Stimulated activated CD8-positive, alpha-beta memory T cell treated with anti-CD3 and anti-CD28 coated beads, Interleukin-4, amount 100 ng/mL, for 1 hour (primary cell): ENCODE data around the gene CUL4A.
"Not testable (repeated sequence)": the region's sequence is repeated elsewhere in the genome, so short reads cannot be mapped to it uniquely, and the experiment has no call there.

Experiments used
- DNase-seq, 2 donors: peaks; one replicate each; pipeline ENCODE4 v3.0.0-alpha.2; 2020; ENCODE audit warnings: low read depth in 2 of 2, low spot score in 1 of 2

The CUL4A gene

DNA sequence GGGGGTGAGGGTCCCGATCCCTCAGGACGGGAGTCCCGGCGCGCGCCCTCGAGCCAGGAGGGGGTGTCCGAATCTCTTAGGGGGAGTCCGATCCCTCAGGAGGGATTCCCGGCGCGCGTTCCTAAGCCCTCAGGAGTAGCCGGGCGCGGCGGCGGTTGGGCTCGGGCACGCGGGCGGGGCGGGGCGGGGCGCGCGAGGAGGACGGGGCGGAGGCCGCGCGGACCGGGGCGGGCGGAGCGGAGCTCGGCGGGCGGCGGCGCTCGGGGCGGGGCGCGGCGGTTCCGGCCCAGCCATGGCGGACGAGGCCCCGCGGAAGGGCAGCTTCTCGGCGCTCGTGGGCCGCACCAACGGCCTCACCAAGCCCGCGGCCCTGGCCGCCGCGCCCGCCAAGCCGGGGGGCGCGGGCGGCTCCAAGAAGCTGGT is at the start of gene CUL4A:
Gene CUL4A (plus strand): TSS at position 278 of the 423 bp plus-strand sequence. CDS start 15 bp downstream, at position 293.
- peak in 1 of 2 donors; percentile 39 for DNase-seq

DNA sequence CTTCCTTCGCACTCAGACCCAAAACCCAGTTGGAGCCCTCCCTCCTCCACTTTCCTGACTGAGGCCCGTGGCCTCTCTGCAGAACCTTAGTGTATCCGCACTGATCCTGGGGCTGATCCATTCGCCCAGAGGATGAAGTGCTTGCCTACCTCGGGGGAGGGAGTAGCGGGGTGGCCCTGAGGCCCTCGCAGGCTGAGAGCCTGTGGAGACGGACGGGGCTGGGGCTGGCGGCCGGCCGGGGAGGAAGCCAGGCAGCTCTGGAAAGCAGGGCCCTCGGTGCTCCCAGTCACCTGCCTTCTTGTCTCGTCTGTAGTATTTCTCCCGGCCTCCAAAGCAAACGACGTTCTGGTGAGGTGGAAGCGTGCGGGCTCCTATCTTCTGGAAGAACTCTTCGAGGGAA is 49.7 kb upstream of the CUL4A start:
- DNase-seq, result no peak

DNA sequence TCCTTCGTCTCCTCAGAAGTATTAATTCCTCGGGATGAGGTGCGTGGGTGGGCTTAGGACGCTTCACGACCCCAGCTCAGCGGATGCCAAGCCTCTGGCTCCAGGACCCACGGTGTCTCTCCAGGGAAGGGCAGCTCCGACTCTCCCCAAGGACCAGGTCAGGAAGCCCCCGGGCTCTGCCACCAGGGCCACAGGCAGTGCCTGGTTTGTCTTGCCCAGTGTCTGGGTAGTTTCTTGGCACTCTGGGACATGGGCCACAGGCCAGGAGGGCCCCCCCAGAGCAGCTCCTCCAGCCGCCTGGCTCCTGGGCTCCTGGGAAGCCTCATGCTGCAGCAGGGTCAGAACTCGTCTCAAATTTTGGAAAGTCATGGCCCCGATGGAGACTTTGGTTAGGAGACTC is 48.4 kb upstream of the CUL4A start:
- DNase-seq, result no peak

DNA sequence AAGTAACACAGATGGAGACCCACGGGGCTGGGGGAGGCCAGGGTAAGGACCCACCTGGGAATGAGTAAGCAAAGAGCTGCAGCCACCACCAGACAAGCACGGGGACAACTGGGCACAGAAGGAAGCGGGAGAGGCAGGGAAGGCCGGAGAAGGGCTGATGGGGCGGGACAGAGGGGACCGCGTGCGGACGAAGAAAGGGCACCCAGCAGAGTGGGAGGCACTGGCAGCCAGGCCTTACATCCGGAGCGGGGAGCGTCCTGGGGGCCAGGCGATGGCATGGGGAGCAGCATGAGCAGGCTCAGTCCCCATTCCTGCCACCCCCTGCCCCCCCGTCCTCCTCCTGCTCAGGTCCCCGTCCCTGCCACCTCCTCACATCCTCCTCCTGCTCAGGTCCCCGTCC is 48.0 kb upstream of the CUL4A start:
- DNase-seq, result no peak

DNA sequence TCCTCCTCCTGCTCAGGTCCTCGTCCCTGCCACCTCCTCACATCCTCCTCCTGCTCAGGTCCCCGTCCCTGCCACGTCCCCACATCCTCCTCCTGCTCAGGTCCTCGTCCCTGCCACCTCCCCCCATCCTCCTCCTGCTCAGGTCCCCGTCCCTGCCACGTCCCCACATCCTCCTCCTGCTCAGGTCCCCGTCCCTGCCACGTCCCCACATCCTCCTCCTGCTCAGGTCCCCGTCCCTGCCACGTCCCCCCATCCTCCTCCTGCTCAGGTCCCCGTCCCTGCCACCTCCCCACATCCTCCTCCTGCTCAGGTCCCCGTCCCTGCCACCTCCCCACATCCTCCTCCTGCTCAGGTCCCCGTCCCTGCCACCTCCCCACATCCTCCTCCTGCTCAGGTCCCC is 47.4 kb upstream of the CUL4A start:
- not testable (repeated sequence) for DNase-seq

DNA sequence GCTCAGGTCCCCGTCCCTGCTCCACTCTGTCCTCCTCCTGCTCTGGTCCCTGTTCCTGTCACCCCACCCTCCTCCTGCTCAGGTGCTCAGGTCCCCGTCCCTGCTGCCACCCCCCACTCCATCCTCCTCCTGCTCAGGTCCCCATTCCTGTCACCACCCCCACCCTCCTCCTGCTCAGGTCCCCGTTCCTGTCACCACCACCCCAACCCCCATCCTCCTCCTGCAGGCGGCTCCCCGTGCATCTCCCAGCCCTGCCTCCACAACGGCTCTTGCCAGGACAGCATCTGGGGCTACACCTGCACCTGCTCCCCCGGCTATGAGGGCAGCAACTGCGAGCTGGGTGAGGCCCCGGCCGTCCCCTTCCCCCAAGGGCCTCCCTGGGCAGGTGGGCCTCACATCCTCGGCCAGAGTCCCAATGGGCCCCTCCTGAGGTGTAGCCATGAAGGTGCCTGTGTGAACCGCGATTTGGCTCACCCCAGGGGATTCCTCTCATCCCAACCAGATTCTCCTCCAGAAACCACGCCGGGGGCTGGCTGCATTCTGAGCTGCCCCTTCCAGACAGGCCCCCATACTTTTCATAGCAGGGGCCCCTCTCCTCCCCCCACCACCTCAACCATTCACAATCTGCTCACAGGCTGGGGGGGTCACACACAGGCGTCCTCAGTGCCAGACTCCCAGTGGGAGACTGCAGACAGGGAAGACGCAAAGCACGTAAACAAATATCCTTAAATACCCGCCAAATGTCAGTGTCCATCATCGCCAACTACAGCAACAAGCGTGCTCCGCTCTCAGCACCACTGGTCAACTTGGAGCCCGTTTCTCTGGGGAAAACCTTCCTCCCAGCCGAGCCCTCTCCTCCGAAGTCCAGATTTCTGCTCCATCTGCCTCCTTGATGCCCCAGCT is 46.4 kb upstream of the CUL4A start:
- no peak for DNase-seq

DNA sequence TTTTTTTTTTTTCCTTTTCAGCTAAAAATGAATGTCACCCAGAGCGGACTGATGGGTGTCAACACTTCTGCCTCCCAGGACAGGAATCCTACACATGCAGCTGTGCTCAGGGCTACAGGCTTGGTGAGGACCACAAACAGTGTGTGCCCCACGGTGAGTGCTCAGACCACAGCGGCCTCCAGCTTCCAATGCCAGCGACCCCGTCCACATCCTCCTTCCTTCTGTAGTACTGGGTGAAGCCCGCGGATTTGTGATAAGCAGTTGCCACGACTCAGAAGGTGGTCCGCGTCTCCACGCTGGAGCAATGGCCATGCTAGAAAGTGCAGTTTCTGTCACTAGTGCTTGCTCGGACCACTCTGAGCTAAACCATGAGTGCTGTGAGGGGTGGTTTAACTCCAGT is 44.9 kb upstream of the CUL4A start:
- DNase-seq, result no peak

DNA sequence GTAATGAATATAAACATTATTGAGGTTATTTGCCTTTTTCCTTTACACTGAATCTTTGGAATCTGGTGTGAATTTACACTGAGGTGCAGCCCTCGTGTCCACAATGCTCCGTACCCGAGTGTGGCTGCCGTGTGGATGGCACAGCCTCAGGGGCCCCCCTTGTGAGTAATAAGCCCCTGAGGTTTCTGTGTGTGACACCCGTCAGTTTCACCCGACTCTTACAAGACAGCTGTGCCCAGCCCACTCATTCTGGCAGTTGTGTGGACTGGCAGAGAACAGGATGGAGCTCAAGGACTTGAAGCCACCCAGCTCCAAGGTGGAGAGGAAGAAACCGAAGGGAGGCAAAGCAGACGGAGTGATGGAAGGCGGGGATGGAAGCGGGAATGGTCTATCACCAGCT is 43.1 kb upstream of the CUL4A start:
- DNase-seq, result no peak

DNA sequence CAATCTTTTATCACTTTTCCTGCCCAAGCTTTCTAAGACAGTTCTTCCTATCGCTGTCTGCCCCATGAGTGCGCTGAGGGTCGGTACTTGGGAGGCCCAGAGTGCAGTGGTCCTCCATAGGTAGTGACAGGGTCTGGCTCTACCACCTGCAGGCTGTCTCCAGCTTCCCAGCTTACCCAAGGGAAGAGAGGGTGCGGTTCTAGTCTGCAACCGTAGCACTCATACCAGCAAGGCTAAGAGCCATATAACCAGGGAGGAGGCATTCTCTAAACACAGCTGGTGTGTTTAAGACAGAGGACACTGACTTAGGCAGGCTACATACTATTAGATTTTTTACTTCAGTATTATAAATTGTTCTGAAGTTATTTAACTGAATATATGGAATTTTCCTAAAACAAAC is 42.7 kb upstream of the CUL4A start:
- no peak for DNase-seq

DNA sequence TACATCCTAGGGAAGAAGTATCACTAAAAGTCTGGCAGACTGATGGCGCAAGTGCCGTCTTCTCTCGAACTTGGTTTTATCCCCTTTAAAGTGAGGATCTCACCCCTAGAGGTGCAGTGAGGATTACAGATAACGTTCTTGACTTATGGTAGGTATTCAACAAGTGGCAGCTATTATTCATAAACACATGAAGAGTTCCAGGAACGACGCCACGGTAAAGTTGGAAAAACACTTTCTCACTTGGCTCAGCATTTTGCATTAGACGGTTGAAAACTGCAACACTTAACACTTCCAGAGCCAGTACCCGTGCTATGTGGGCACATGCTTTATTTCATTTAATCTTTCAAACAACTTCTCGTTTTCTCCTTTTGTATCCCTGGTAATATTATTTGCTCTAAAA is 42.3 kb upstream of the CUL4A start:
- no peak for DNase-seq

DNA sequence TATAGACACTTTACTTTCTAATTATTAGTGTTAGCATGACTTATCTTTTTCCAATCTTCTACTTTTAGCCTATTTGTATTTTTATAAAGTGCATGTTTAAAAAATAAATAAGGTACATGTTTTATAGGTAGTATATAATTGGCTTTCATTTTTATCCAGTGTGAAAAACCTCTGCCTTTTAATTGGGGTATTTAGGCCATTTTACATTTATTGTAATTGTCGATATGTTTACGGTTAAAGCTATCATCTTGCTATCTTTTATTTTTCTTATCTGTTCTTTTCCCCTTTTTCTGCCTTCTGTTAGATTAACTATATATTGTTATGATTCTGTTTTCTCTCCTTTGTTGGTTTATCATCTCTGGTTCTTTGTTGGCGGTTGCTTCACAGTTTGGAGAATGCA is 41.8 kb upstream of the CUL4A start:
- DNase-seq, result no peak

DNA sequence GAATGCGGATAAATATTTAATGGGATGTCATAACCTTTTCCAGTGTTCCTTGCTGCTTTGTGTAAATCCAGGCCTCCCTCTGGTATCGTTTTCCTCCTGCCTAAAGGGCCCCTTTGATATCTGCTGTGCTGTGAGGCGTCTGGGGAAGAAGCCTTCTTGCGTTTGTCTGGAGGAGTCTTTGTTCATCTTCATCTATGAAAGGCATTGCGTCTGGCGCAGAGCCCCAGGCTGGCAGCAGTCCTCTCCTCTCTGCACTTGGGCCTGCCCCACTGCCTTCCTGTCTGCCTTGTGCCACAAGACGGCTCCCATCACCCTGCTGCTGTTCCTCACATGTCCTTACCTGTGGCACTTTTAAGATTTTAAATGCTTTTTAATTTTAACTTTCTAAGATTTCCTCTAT is 41.2 kb upstream of the CUL4A start:
- no peak for DNase-seq

DNA sequence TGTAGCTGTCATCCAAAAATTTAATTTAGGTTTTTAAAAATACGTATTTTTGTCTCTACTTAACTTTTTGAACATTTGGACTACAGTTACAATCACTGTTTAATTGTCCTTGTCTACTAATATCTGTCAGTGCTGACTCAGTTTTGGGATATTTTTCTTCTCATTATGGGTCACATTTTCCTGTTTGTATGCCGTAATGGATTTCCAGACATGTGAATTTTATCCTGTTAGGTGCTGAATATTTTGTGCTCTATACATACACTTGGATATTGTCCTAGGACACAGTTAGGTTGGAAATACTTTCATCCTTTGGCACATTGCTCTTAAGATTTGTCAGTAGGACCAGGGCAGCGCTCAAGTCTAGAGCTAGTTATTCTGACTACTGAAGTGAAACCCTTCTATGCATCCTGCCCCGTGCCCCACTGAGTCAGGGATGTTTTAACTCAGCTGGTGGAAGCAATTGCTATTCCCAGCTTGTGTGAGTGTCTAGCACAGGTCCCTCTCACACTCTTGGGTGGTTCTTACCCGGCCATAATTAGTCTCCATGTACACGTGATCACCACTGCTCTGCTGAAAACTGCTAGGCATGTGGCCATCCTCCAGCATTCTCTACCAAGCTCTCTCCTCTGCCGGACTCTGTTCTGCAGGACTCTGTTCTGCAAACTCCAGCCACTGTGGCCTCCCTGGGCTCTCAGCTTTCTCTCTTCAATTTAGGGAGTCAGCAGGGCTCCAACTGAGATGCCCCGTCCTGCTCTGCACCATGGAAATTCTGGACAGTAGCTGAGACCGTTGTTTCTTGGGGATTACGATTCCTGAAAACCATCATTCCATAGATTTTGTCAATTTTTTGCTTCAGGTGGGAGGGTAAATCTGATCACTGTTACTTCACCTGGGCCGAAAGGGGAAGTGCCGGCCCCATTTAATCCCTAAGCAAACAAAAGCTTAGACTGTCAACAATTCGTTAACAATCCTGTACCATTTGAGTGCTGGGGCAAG is 39.8 kb upstream of the CUL4A start:
- DNase-seq, result no peak

DNA sequence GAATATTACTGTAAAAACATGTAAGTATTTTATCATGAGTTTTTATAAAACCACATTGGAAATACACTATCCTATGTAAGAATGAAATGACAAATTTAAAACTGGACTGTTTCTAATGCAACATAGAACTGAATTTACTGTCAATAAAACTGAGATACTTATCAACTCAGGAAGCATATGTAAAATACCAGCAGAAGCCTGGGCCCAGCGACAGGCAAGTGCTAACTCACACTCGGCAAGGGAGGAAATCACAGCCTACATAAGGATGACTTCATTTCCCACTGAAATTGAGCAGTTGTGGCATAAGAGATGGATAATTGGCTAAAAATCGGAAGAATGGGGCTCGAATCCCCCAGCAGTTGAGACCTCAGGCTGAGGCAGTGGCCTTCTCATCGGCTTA is 38.9 kb upstream of the CUL4A start:
- no peak for DNase-seq

DNA sequence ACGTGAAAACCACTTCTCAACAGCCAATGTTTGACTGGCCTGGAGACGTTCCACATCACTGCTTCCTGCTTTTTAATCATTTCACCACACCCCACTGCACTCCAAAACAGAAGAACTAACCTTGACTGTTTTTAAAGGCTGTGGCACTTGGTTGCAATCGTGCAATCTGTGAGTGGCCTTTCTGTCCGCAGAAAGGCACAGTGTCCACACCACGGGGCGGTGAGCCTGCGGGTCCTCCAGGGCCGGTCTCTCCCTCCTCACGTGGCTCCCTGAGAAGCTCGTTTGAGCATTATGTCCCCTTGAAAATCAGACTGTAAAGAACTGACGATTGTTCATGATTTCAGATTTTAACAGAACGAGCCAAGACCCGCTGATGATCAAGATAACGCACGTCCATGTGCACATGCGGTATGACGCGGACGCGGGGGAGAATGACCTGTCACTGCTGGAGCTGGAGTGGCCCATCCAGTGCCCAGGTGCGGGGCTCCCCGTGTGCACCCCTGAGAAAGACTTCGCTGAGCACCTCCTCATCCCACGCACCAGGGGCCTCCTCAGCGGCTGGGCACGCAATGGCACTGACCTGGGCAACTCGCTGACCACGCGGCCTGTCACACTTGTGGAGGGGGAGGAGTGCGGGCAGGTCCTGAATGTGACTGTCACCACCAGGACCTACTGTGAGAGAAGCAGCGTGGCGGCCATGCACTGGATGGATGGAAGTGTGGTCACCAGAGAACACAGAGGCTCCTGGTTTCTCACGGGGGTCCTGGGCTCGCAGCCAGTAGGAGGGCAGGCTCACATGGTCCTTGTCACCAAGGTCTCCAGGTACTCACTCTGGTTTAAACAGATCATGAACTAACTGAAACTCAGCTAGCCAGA is 37.9 kb upstream of the CUL4A start:
- no peak for DNase-seq

DNA sequence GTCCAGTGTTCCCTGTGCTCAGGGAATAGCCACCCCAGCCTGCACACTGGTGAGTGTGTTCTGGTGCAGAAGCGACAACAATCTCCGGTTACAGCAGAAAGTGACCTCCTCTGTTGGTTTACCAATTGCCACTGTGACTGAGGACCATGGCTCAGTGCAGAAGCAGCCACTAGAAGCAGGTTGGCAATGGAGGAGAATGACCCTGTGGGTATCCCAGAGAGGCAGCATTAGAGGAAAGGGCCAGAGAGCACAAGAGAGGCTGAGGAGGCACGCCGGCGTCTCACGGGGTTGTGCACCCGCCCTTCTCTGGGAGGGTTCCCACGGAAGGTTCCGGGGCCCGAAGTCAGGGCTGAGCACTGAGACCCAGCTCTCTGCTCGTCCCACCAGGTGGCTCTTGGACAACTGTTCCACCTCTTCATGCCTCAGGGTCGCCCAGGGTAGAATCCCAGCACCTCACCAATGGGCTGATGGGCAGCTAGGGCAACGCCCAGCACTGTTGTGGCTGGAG is 36.9 kb upstream of the CUL4A start:
- no peak for DNase-seq

DNA sequence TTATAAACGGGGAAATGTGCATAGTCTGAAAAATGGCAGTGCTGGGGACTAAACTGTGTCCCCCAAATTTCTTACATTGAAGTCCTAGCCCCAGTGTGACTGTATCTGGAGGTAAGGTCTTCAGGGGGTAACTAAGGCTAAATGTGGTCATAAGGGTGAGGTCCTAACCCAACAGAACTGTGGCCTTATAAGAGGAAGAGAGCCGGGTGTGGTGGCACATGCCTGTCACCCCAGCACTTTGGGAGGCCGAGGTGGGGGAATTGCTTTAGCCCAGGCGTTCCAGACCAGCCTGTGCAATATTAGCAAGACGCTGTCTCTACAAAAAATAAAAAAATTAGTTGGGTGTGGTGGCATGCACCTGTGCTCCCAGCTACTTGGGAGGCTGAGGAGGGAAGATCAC is 33.1 kb upstream of the CUL4A start:
- DNase-seq, result peak in 1 of 2 donors; percentile 42

DNA sequence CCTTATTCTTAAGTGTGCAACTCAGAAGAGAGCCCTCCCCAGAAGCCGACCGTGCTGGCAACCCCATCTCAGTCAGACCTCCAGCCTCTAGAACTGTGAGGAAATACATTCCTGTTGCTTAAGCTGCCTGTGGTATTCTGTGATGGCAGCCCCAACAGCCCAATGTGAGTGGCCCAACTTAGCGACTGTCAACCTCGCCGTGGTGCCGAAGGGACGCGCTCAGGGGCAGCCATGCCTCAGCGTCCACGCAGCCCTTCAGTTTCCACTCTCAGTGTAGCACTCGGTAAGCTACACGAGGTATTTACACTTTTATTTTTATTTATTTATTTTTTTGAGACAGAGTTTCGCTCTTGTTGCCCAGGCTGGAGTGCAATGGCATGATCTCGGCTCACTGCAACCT is 32.6 kb upstream of the CUL4A start:
- DNase-seq, result no peak

DNA sequence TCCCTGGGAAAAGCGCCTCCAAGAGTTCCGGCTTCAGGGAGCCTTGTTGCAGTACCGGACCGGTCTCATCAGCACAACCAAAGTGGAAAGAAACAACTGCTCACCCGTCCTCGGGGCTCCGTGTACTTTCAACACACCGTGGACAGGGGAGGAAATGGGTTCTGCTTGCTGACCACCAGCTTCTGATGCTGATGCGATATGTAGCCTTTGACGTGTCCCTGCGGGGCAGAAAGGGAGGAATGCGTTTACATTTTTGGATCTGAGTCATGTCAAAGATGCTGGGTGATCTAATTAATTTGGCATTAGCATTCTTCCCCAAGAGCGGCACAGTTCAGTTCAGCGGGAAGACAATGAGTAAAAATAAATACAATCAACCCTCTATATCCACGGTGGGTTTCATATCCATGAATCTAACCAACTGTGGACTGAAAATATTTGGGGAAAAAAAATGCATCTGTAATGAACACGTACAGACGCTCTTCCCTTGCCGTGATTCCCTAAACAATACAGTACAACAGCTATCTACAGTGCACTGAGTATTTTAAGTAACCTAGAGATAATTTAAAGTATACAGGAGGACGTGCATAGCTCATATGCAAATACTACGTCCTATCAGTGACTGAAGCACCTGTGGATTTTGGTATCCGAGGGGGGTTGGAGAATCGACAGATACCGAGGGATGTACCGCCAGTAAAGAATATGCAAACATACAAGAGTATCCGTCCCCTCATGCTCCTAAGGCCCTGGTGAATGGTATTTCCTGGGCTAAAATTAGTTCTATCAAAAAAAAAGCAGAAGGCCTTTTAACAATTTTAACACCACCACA is 31.1 kb upstream of the CUL4A start:
- no peak for DNase-seq

DNA sequence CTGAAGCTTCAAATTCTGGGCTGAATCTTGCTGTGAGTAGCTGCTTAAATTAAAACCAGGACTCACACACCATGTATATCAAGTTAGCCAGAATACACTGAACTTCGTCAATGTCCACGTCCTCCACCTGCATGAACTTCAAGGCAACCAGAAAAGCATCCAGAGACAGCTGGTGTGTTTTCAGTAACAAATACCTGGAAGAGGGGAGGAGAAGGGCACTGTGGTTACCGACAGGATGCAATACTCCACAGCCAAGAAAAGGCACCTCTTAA is 30.6 kb upstream of the CUL4A start:
- DNase-seq, result no peak
